ENCODE measurements around the gene EMILIN2.

- TF ChIP-seq ZNF317 (CRISPR knock-in tag; IDR thresholded peaks at IDR 0.05; ENCODE audit: borderline replicate concordance, low read depth) (no peak), RELA (CRISPR knock-in tag; IDR thresholded peaks at IDR 0.05; ENCODE audit: borderline replicate concordance) (no peak), CTCF (IDR thresholded peaks at IDR 0.05) (no peak), TEAD1 (CRISPR knock-in tag; IDR thresholded peaks at IDR 0.05) (no peak), FOXJ3 (CRISPR knock-in tag; IDR thresholded peaks at IDR 0.05; ENCODE audit: borderline replicate concordance) (no peak), MXD4 (CRISPR knock-in tag; IDR thresholded peaks at IDR 0.05; ENCODE audit: borderline replicate concordance) (no peak), E2F4 (CRISPR knock-in tag; IDR thresholded peaks at IDR 0.05; ENCODE audit: borderline replicate concordance, low read depth) (no peak)
These were observed 46.9 kb downstream of the EMILIN2 start for GRCh38 chr18:2893676-2894075.

Measured in WTC11 (cell line).